ENCODE data around the gene MMUT.
"Not testable (repeated sequence)": the region's sequence is repeated elsewhere in the genome, so short reads cannot be mapped to it uniquely, and the experiment has no call there.

The MMUT gene

GRCh38 chr6:49462927-49463611, at the start of gene MMUT, which contains the start of gene CENPQ:
Gene MMUT, minus strand, starts transcription at chr6:49463253. Its CDS starts 3,787 bp downstream, at chr6:49459466.
Gene CENPQ, plus strand, starts transcription at chr6:49463370. Its CDS starts 6,807 bp downstream, at chr6:49470177.
- DNase-seq = peak; percentile 91

GRCh38 chr6:49509342-49509741, 46.3 kb upstream of the MMUT start:
- no peak for ATAC-seq

More at GRCh38 chr6:49462927-49463611, at the start of gene MMUT, which contains the start of gene CENPQ:
- ATAC-seq = peak; percentile 99

DNA sequence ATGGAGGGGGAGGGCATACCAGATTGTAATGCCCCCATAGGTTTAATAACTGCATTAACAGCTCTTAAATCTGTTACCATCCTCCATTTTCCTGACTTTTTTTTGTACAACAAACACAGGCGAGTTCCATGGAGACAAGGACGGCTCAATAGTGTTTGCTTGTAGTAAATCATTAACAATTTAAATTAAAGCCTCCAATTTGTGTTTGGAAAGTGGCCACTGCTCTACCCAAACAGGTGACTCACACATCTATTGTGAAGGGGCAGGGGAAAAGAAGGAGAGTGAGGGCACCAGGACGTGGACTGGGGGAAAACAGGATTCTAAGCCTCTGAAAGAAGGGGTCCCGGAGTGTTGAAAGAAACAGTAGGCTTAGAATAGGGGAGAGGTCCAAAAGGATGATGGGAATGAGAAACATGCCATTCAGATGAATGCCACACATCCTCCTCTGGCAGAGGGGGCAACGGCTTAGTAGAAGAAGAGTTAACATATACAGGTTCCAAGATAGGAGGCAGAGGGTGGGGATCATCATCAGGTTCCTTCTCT, 43.6 kb upstream of the MMUT start:
- ATAC-seq (no peak), DNase-seq (no peak)

More at GRCh38 chr6:49509342-49509741, 46.3 kb upstream of the MMUT start:
- DNase-seq = no peak

- ATAC-seq (no peak), DNase-seq (no peak)
Measured at GRCh38 chr6:49504666-49505065, 41.6 kb upstream of the MMUT start.

- DNase-seq (no peak), ATAC-seq (no peak)
Measured at GRCh38 chr6:49499623-49500022, 36.6 kb upstream of the MMUT start, which contains the start of gene GLYATL3. Gene GLYATL3, plus strand, starts transcription at chr6:49499923. Its CDS starts 12,068 bp downstream, at chr6:49511991.

DNA sequence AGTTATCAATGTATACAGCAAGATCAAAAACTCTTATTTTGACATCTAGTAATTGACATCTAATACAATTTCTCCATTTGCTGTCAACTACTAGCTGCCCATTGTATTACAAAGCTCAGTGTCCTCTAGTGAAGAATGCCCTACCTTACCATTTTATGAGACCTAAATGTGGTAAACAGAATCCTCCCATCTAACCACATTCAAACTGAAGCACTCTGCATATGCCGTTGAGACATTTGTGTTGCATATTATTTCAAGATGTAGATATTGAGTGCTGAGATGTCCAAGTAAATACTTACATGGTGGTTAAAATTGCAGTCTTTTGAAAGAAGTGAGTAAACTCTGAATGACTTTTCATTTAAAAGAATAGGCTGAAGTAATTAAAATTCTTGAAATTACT, 36.1 kb upstream of the MMUT start:
- DNase-seq = no peak
- no peak for ATAC-seq

DNA sequence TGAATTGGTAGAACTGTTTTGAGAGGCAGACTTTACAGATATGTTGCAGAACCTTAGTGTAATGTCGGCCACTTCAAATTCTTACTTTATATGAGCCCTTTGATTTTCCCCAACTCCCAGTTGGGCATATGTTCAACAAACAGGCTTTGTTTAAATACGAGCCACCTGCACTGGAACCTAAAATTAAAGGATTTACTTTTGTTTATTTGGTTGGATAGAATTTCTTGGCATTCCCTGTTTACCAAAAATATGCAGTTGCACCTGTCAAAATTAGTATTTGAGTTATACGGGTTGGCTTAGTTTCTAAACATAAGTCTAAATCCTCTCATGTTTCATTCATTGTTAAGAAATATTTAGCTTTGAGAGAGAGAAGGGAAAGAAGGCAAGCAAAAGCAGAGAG, 34.3 kb upstream of the MMUT start:
- DNase-seq (no peak), ATAC-seq (no peak)

- ATAC-seq = no peak
- DNase-seq = no peak
Measured at GRCh38 chr6:49490633-49491032, 27.6 kb upstream of the MMUT start.

DNA sequence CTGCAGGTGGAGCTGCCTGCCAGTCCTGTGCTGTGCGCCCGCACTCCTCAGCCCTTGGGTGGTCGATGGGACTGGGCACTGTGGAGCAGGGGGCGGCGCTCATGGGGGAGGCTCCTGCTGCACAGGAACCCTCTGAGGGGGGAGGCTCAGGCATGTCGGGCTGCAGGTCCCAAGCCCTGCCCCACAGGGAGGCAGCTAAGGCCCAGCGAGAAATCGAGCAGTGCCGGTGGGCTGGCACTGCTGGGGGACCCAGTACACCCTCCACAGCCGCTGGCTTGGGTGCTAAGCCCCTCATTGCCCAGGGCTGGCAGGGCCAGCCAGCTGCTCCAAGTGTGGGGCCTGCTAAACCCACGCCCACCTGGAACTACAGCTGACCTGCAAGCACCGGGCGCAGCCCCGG, 20.3 kb upstream of the MMUT start:
- not testable (repeated sequence) for DNase-seq, ATAC-seq

DNA sequence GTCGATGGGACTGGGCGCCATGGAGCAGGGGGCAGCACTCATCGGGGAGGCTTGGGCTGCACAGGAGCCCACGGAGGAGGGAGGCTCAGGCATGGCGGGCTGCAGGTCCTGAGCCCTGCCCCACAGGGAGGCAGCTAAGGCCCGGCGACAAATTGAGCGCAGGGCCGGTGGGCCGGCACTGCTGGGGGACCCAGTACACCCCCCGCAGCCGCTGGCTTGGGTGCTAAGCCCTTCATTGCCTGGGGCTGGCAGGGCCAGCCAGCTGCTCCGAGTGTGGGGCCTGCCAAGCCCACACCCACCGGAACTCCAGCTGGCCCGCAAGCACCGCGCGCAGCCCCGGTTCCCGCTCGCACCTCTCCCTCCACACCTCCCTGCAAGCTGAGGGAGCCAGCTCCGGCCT, 18.8 kb upstream of the MMUT start:
- not testable (repeated sequence) for DNase-seq, ATAC-seq

GRCh38 chr6:49479308-49479970, 16.4 kb upstream of the MMUT start:
- ATAC-seq = no peak

GRCh38 chr6:49476564-49476963, 13.5 kb upstream of the MMUT start:
- ATAC-seq, DNase-seq: not testable (repeated sequence)

More at GRCh38 chr6:49479308-49479970, 16.4 kb upstream of the MMUT start:
- no peak for DNase-seq

- ATAC-seq (no peak), DNase-seq (no peak)
Measured at GRCh38 chr6:49468042-49468441, 5.0 kb upstream of the MMUT start.

DNA sequence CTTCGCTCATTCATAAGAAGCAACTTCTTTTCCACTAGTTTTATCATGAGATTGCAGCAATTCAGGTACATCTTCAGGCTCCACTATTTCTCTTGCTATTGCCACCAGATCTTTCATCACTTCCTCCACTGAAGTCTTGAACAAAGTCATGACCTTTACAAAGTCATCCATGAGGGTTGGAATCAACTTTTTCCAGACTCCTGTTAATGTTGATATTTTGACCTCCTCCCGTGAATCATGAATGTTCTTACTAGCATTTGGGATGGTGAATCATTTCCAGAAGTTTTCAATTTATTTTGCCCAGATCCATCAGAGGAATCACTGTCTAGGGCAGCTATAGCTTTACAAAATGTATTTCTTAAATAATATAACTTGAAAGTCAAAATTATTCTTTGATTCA, 1.6 kb upstream of the MMUT start:
- DNase-seq (no peak), ATAC-seq (no peak)

DNA sequence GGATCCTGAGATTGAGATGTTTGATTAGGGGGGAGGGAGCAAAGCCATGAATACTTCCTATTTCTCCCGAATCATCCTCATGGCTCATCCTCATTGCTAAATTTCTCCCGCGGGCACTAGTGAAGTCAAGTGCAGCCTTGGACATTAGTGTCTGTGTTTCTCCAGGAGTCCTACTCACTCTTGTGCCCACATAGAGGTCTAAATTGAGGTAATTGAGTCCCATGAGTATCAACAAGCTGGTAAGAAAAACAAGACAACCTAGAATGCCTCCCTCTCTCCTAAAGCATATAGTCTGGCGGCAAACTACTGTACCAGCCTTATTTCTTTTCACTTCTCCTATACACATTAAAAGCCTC, 537 bp upstream of the MMUT start:
- DNase-seq (no peak), ATAC-seq (no peak)

DNA sequence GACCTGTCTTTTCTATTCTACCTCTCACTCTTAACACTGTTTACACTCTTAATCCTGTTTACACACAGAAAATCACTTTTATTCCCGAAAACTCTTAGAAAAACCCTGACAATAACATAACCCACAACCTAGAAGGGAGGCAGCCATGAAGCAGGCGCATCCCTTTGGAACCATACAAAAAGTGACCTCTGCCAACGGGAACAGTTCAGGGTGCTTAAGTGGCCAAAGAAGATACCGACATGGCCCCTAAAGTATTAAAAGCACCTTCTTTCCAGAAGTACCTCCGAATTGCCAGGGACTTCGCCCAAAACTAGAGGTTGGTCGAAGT, 490 bp downstream of the MMUT start:
- ATAC-seq (no peak), DNase-seq (no peak)

GRCh38 chr6:49462071-49462470, 982 bp downstream of the MMUT start:
- no peak for ATAC-seq
- no peak for DNase-seq

- DNase-seq (no peak), ATAC-seq (no peak)
Measured at GRCh38 chr6:49457771-49458170, 5.3 kb downstream of the MMUT start.

- DNase-seq (no peak), ATAC-seq (no peak)
Measured at GRCh38 chr6:49454787-49455709, 8.0 kb downstream of the MMUT start.

- DNase-seq (no peak), ATAC-seq (no peak)
Measured at GRCh38 chr6:49453221-49453620, 9.8 kb downstream of the MMUT start.

- no peak for ATAC-seq
- DNase-seq = no peak
Measured at GRCh38 chr6:49430866-49431265, 32.2 kb downstream of the MMUT start.

- ATAC-seq (no peak), DNase-seq (no peak)
Measured at GRCh38 chr6:49430187-49430586, 32.9 kb downstream of the MMUT start.

All from stimulated activated naive CD8-positive, alpha-beta T cell treated with anti-CD3 and anti-CD28 coated beads, Interleukin-15, Interleukin-2, amounts not matched to agents 100 U/mL and 50 U/mL, for 24 hours (primary cell).